UCSD-AML1 (cell line): ENCODE data around the gene GALNT9.

ENCODE experiments used
- DNase-seq: peaks from one replicate; lab custom pipeline; 2025; ENCODE audit not compliant: unreplicated experiment; lab: John Stamatoyannopoulos, UW

Gene GALNT9

GRCh38 chr12:132344601-132345000, 15.2 kb upstream of the GALNT9 start:
- no peak for DNase-seq

- no peak for DNase-seq
Observed at GRCh38 chr12:132344181-132344580, 14.8 kb upstream of the GALNT9 start.

- no peak for DNase-seq
Observed at GRCh38 chr12:132343294-132344004, 14.1 kb upstream of the GALNT9 start.

- DNase-seq, result peak; percentile 58
Observed at GRCh38 chr12:132342251-132343227, 13.2 kb upstream of the GALNT9 start.

GRCh38 chr12:132341318-132342050, 12.1 kb upstream of the GALNT9 start:
- no peak for DNase-seq

- DNase-seq, result no peak
Observed at GRCh38 chr12:132340266-132341035, 11.1 kb upstream of the GALNT9 start.

- no peak for DNase-seq
Observed at GRCh38 chr12:132339856-132340255, 10.5 kb upstream of the GALNT9 start.

- DNase-seq, result no peak
Observed at GRCh38 chr12:132338781-132339180, 9.4 kb upstream of the GALNT9 start.

- DNase-seq, result no peak
Observed at GRCh38 chr12:132338311-132338710, 8.9 kb upstream of the GALNT9 start.

- no peak for DNase-seq
Observed at GRCh38 chr12:132337557-132337956, 8.2 kb upstream of the GALNT9 start.

- DNase-seq, result no peak
Observed at GRCh38 chr12:132336451-132337413, 7.3 kb upstream of the GALNT9 start.

GRCh38 chr12:132335179-132335756, 5.9 kb upstream of the GALNT9 start:
- DNase-seq, result no peak

GRCh38 chr12:132333766-132334165, 4.4 kb upstream of the GALNT9 start:
- DNase-seq, result no peak

- DNase-seq, result no peak
Observed at GRCh38 chr12:132333273-132333672, 3.9 kb upstream of the GALNT9 start.

- DNase-seq, result no peak
Observed at GRCh38 chr12:132330549-132330881, 1.1 kb upstream of the GALNT9 start.

- no peak for DNase-seq
Observed at GRCh38 chr12:132329720-132330548, 545 bp upstream of the GALNT9 start.

GRCh38 chr12:132328282-132329029, 933 bp downstream of the GALNT9 start:
- no peak for DNase-seq
